ENCODE results near the gene ALDH7A1.

DNA sequence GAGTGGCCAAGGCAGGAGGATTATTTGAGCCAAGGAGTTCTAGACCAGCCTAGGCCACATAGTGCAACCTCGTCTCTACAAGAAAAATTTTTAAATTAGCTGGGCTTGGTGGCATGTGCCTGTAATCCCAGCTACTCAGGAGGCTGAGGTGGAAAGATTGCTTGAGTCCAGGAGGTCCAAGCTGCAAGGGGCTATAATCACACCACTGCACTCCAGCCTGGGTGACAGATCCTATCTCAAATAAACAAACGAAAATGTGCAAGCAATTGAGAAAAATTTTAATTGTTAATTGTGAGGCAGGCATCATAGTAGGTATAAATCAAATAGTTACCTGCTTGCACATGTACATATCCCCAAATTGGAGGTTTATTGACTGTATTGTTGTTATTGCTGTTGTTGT lies 15.3 kb downstream of the ALDH7A1 start:
- TF ChIP-seq, protein P1, sequence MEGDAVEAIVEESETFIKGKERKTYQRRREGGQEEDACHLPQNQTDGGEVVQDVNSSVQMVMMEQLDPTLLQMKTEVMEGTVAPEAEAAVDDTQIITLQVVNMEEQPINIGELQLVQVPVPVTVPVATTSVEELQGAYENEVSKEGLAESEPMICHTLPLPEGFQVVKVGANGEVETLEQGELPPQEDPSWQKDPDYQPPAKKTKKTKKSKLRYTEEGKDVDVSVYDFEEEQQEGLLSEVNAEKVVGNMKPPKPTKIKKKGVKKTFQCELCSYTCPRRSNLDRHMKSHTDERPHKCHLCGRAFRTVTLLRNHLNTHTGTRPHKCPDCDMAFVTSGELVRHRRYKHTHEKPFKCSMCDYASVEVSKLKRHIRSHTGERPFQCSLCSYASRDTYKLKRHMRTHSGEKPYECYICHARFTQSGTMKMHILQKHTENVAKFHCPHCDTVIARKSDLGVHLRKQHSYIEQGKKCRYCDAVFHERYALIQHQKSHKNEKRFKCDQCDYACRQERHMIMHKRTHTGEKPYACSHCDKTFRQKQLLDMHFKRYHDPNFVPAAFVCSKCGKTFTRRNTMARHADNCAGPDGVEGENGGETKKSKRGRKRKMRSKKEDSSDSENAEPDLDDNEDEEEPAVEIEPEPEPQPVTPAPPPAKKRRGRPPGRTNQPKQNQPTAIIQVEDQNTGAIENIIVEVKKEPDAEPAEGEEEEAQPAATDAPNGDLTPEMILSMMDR (IDR thresholded peaks at IDR 0.05), result no peak
- TF ChIP-seq POLR2A (IDR thresholded peaks at IDR 0.05), result no peak
